Right lobe of liver (tissue), 4 donors: ENCODE data around the gene MYO15B.

Experiments used
- CTCF ChIP-seq, 4 donors: fragments of 200-600 bp in 3 of 4; fragments of 450-650 bp in 1 of 4; IDR thresholded peaks; one replicate each; pipeline versions ENCODE4 v1.5.1 to v1.8.0; 2016 to 2022; ENCODE audit warnings: antibody characterized with exemption in 4 of 4, mild to moderate bottlenecking in 2 of 4
- POLR2A ChIP-seq: fragments of 450-650 bp; IDR thresholded peaks from one replicate; pipeline ENCODE4 v1.6.1; 2017; ENCODE audit warnings: antibody characterized with exemption, mild to moderate bottlenecking
- donor health status: DM: no; HTN: no; CAD: no.
- donor health status: DM: no; HTN: no; CAD: no.
- donor health status: DM: no; HTN: yes; CAD: no.

- TF ChIP-seq CTCF (IDR thresholded peaks at IDR 0.05) (no peak), POLR2A (no peak)
Observed at GRCh38 chr17:75639327-75639726, 51.7 kb downstream of the MYO15B start.
